PC-9 (cell line): ENCODE results near the gene LRRC58. TPM values are rescaled to one million over a fixed set of nuclear protein-coding genes. Genes with fewer than 3 reads are reported as not detected.

Source experiments
- BruUV-seq: library from RNA; stranded (reverse); fragments of 400-500 nt; replicated peaks from 2 replicates; lab custom pipeline; 2021; lab: Mats Ljungman, UMichigan
- CTCF ChIA-PET: fragments of 300-600 bp; sonication (Branson Sonifier 250); formaldehyde crosslinking; loops from one replicate; lab custom pipeline; 2022; ENCODE audit warnings: antibody characterized with exemption; lab: Charles Lee
- POLR2A ChIA-PET: fragments of 300-600 bp; sonication (Branson Sonifier 250); formaldehyde crosslinking; loops from one replicate; lab custom pipeline; 2022; ENCODE audit warnings: antibody characterized with exemption; ENCODE audit not compliant: unreplicated experiment; lab: Charles Lee
- DNase-seq, 2 experiments: peaks; one replicate each; pipeline versions ENCODE4 v3.0.0 to v3.0.0-alpha.2; 2015 to 2022; ENCODE audit warnings: mixed read lengths in 1 of 2
- H2AFZ ChIP-seq: fragments of 200-600 bp; sonication (generic); 2 replicates; pipeline ENCODE4 v1.8.1; 2017; ENCODE audit warnings: antibody characterized with exemption
- H3F3A ChIP-seq: fragments of 200-600 bp; sonication (generic); 2 replicates; pipeline ENCODE4 v1.8.1; 2017; ENCODE audit warnings: antibody characterized with exemption, mild to moderate bottlenecking, low read depth; ENCODE audit not compliant: insufficient read depth
- H3K27ac ChIP-seq: fragments of 200-600 bp; sonication (generic); 2 replicates; pipeline ENCODE4 v1.6.1; 2016; ENCODE audit warnings: mixed run types
- H3K27me3 ChIP-seq: fragments of 200-600 bp; sonication (generic); 2 replicates; pipeline ENCODE4 v1.6.1; 2016; ENCODE audit warnings: low read depth, mixed run types; ENCODE audit not compliant: insufficient read depth
- H3K36me3 ChIP-seq: fragments of 200-600 bp; sonication (generic); 2 replicates; pipeline ENCODE4 v1.6.1; 2016; ENCODE audit warnings: low read depth, mixed run types
- H3K4me1 ChIP-seq: fragments of 200-600 bp; sonication (generic); replicated peaks from 2 replicates; pipeline ENCODE4 v1.6.1; 2016; ENCODE audit warnings: mixed run types; ENCODE audit not compliant: insufficient read depth
- H3K4me2 ChIP-seq: fragments of 200-600 bp; sonication (generic); 2 replicates; pipeline ENCODE4 v1.6.1; 2017; ENCODE audit warnings: mixed run types
- H3K4me3 ChIP-seq: fragments of 200-600 bp; sonication (generic); 2 replicates; pipeline ENCODE4 v1.6.1; 2016; ENCODE audit warnings: mixed run types
- H3K79me2 ChIP-seq: fragments of 200-600 bp; sonication (generic); 2 replicates; pipeline ENCODE4 v1.6.1; 2017; ENCODE audit warnings: low read depth, mixed run types
- H3K9me2 ChIP-seq: fragments of 200-600 bp; sonication (generic); 2 replicates; pipeline ENCODE4 v1.8.1; 2017; ENCODE audit warnings: mild to moderate bottlenecking; ENCODE audit not compliant: insufficient read depth
- H3K9me3 ChIP-seq: fragments of 200-600 bp; sonication (generic); 2 replicates; pipeline ENCODE4 v1.8.1; 2016; ENCODE audit warnings: low read depth; ENCODE audit not compliant: insufficient read depth
- H4K20me1 ChIP-seq: fragments of 200-600 bp; sonication (generic); 2 replicates; pipeline ENCODE4 v1.8.1; 2017; ENCODE audit not compliant: insufficient read depth
- CTCF ChIP-seq: fragments of 200-600 bp; sonication (generic); conservative IDR thresholded peaks from 2 replicates; pipeline ENCODE4 v1.6.1; 2017; ENCODE audit warnings: mixed run types, antibody characterized with exemption, mild to moderate bottlenecking, moderate library complexity
- EZH2 ChIP-seq: fragments of 200-600 bp; sonication (generic); IDR thresholded peaks from 2 replicates; pipeline ENCODE4 v1.8.0; 2017; ENCODE audit warnings: antibody characterized with exemption, low read depth
- intact Hi-C: fragments of 100-400 bp; cut with micrococcal nuclease; formaldehyde crosslinking; loops from one replicate; pipeline ENCODE4 v1.10.0; 2022; ENCODE audit not compliant: unreplicated experiment
- total RNA-seq: library from RNA; stranded (reverse); gene quantifications from 2 replicates; pipeline ENCODE4 v1.2.3, GENCODE V29; 2021

The LRRC58 gene
- total RNA-seq, 1 experiment from 2014 or later, result 28.9 TPM

GRCh38 chr3:120393761-120394160 lies 44.6 kb upstream of the LRRC58 start:
- Histone ChIP-seq H3K4me3 (no peak overlapping the region), H2AFZ (no peak overlapping the region), H3K36me3 (peaks cover 16% of the 10 kb centered on the region), H3K27ac (no peak overlapping the region), H3K4me2 (no peak overlapping the region), H4K20me1 (no peaks in the 10 kb centered on the region), H3K9me3 (no peaks in the 10 kb centered on the region), H3K79me2 (no peaks in the 10 kb centered on the region), H3F3A (no peaks in the 10 kb centered on the region), H3K4me1 (0 out of 2 replicates have a peak, but pooled peaks cover 4% of the 10 kb centered on the region), H3K9me2 (no peaks in the 10 kb centered on the region), H3K27me3 (no peaks in the 10 kb centered on the region)
- CTCF ChIA-PET, result no interaction called here
- BruUV-seq, result no TSS peak
- intact Hi-C loops, result no loop called here
- POLR2A ChIA-PET, result no interaction called here
- TF ChIP-seq EZH2 (no peak), CTCF (no peak)
- no peak for DNase-seq

DNA sequence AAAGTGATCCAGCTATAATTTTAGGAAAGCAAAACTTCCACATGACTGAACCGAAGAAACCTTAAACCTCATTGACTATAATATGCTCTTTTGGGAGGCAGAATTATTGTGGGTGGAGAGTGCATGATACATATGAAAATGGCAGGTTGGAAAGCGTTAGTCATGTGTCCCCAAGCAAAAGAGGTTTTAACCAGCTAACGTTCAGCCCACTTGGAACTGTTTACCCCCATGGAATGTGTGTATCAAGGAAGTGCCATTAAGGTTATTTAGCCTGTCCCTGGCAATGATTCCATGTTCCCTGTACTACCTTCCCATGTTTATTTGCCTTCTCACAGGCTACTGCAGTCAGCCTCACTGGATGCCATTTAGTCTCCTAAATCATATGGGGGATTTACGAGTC lies 44.1 kb upstream of the LRRC58 start:
- intact Hi-C loops, result no loop called here
- Histone ChIP-seq H3K4me3 (no peak overlapping the region), H3K4me2 (no peak overlapping the region), H3K27ac (no peak overlapping the region), H3K27me3 (no peaks in the 10 kb centered on the region), H3F3A (no peaks in the 10 kb centered on the region), H3K9me3 (no peaks in the 10 kb centered on the region), H2AFZ (no peak overlapping the region), H3K4me1 (0 out of 2 replicates have a peak, but pooled peaks cover 4% of the 10 kb centered on the region), H3K36me3 (peaks cover 16% of the 10 kb centered on the region), H4K20me1 (no peaks in the 10 kb centered on the region), H3K9me2 (no peaks in the 10 kb centered on the region), H3K79me2 (no peaks in the 10 kb centered on the region)
- DNase-seq, result no peak
- BruUV-seq, result no TSS peak
- TF ChIP-seq EZH2 (no peak), CTCF (no peak)
- CTCF ChIA-PET, result no interaction called here
- POLR2A ChIA-PET, result interaction anchor here (0.6 kb wide), 3 partner anchors 298 to 1386 kb away, joined by 6 to 8 read pairs (median 8); no protein-coding TSS in a partner anchor

GRCh38 chr3:120382941-120383447 lies 33.8 kb upstream of the LRRC58 start:
- DNase-seq, result no peak
- Histone ChIP-seq H2AFZ (no peak overlapping the region), H3F3A (no peaks in the 10 kb centered on the region), H3K4me1 (no peaks in the 10 kb centered on the region), H3K36me3 (no peaks in the 10 kb centered on the region), H4K20me1 (no peaks in the 10 kb centered on the region), H3K9me3 (no peaks in the 10 kb centered on the region), H3K4me2 (no peak overlapping the region), H3K27me3 (no peaks in the 10 kb centered on the region), H3K27ac (no peak overlapping the region), H3K9me2 (no peaks in the 10 kb centered on the region), H3K79me2 (no peaks in the 10 kb centered on the region), H3K4me3 (no peak overlapping the region)
- POLR2A ChIA-PET, result no interaction called here
- intact Hi-C loops, result no loop called here
- BruUV-seq, result no TSS peak
- CTCF ChIA-PET, result no interaction called here
- TF ChIP-seq CTCF (no peak), EZH2 (no peak)
